HG03060 (cell line): ENCODE data around the gene WDR90.
A peak's percentile ranks its signal among the peaks of the same experiment; 100 is the strongest.

Experiments
- ATAC-seq: cut with Tn5 transposase; IDR thresholded peaks from one replicate; pipeline ENCODE4 v1.9.1; 2021; ENCODE audit warnings: low read depth, moderate number of reproducible peaks; ENCODE audit not compliant: unreplicated experiment

Gene WDR90

GRCh38 chr16:658679-659571, 9.8 kb downstream of the WDR90 start:
- ATAC-seq = no peak

- ATAC-seq = no peak
Measured at GRCh38 chr16:659618-660017, 10.5 kb downstream of the WDR90 start.

GRCh38 chr16:660132-660458, 10.9 kb downstream of the WDR90 start:
- no peak for ATAC-seq

- peak; percentile 27 for ATAC-seq
Measured at GRCh38 chr16:660459-661183, 11.5 kb downstream of the WDR90 start.

GRCh38 chr16:661184-661821, 12.1 kb downstream of the WDR90 start:
- no peak for ATAC-seq

GRCh38 chr16:662095-662494, 12.9 kb downstream of the WDR90 start:
- ATAC-seq = no peak

GRCh38 chr16:662597-662996, 13.4 kb downstream of the WDR90 start:
- ATAC-seq = no peak

- no peak for ATAC-seq
Measured at GRCh38 chr16:666572-666971, 17.4 kb downstream of the WDR90 start.

- ATAC-seq = no peak
Measured at GRCh38 chr16:667113-667779, 18.1 kb downstream of the WDR90 start.

- ATAC-seq = peak; percentile 42
Measured at GRCh38 chr16:667780-668518, 18.8 kb downstream of the WDR90 start, which contains the start of gene RHOT2. TSS of gene RHOT2 (plus strand) at chr16:668132. CDS start at chr16:668200, 68 bp downstream.

GRCh38 chr16:668519-669171, 19.5 kb downstream of the WDR90 start:
- ATAC-seq = no peak

- no peak for ATAC-seq
Measured at GRCh38 chr16:669666-670065, 20.5 kb downstream of the WDR90 start.

GRCh38 chr16:670485-671352, 21.6 kb downstream of the WDR90 start:
- ATAC-seq = no peak

- no peak for ATAC-seq
Measured at GRCh38 chr16:671353-672131, 22.4 kb downstream of the WDR90 start.

- no peak for ATAC-seq
Measured at GRCh38 chr16:672371-672770, 23.2 kb downstream of the WDR90 start.

- ATAC-seq = no peak
Measured at GRCh38 chr16:672851-673250, 23.7 kb downstream of the WDR90 start.

- ATAC-seq = no peak
Measured at GRCh38 chr16:673399-673991, 24.3 kb downstream of the WDR90 start.
